ENCODE data around the gene TSHR.

The TSHR gene

GRCh38 chr14:81162941-81163340, 207.5 kb downstream of the TSHR start:
- no peaks in the 10 kb centered on the region for H3K9me3 ChIP-seq (ENCODE audit: control insufficient read depth, insufficient read depth, low read length)
- H3K27me3 ChIP-seq (ENCODE audit: control insufficient read depth, low read length) = no peaks in the 10 kb centered on the region
- H3K27ac ChIP-seq (ENCODE audit: low read depth, low read length) = no peak overlapping the region
- no peaks in the 10 kb centered on the region for H3K36me3 ChIP-seq (ENCODE audit: control insufficient read depth, low read length)
- no peaks in the 10 kb centered on the region for H3K9me2 ChIP-seq (replicated peaks; ENCODE audit: control insufficient read depth, low read length)
- H4K20me1 ChIP-seq (ENCODE audit: control insufficient read depth, insufficient read depth, low read depth, low read length) = no peaks in the 10 kb centered on the region
- no peak overlapping the region for H3K4me2 ChIP-seq (ENCODE audit: low read length)
- peaks cover 19% of the 10 kb centered on the region for H3K4me1 ChIP-seq (ENCODE audit: control insufficient read depth, low read length)
- no peaks in the 10 kb centered on the region for H3K79me2 ChIP-seq (ENCODE audit: control insufficient read depth, low read length)
- no peaks in the 10 kb centered on the region for H3F3A ChIP-seq (ENCODE audit: control insufficient read depth, insufficient read depth)
- no peak overlapping the region for H3K4me3 ChIP-seq (ENCODE audit: low read length)
- TF ChIP-seq EZH2phosphoT487 (IDR thresholded peaks at IDR 0.05; ENCODE audit: borderline replicate concordance, low read length) (no peak), CTCF (IDR thresholded peaks at IDR 0.05; ENCODE audit: low read depth, low read length, poor library complexity, severe bottlenecking) (no peak)

- H3F3A ChIP-seq (ENCODE audit: control insufficient read depth, insufficient read depth) = no peaks in the 10 kb centered on the region
- no peak overlapping the region for H3K4me3 ChIP-seq (ENCODE audit: low read length)
- no peaks in the 10 kb centered on the region for H3K9me3 ChIP-seq (ENCODE audit: control insufficient read depth, insufficient read depth, low read length)
- no peaks in the 10 kb centered on the region for H3K79me2 ChIP-seq (ENCODE audit: control insufficient read depth, low read length)
- no peaks in the 10 kb centered on the region for H4K20me1 ChIP-seq (ENCODE audit: control insufficient read depth, insufficient read depth, low read depth, low read length)
- H3K4me1 ChIP-seq (ENCODE audit: control insufficient read depth, low read length) = peaks cover 21% of the 10 kb centered on the region
- no peak overlapping the region for H3K27ac ChIP-seq (ENCODE audit: low read depth, low read length)
- peak; percentile 84 for TF ChIP-seq CTCF (IDR thresholded peaks at IDR 0.05; ENCODE audit: low read depth, low read length, poor library complexity, severe bottlenecking)
- TF ChIP-seq EZH2phosphoT487 (IDR thresholded peaks at IDR 0.05; ENCODE audit: borderline replicate concordance, low read length) = no peak
- H3K36me3 ChIP-seq (ENCODE audit: control insufficient read depth, low read length) = no peaks in the 10 kb centered on the region
- no peaks in the 10 kb centered on the region for H3K27me3 ChIP-seq (ENCODE audit: control insufficient read depth, low read length)
- no peaks in the 10 kb centered on the region for H3K9me2 ChIP-seq (replicated peaks; ENCODE audit: control insufficient read depth, low read length)
- H3K4me2 ChIP-seq (ENCODE audit: low read length) = 0 out of 2 replicates have a peak overlapping the region, but pooled peaks have one; percentile 12
These were observed 208.8 kb downstream of the TSHR start for GRCh38 chr14:81164167-81164774.

GRCh38 chr14:81165188-81165587, 209.8 kb downstream of the TSHR start:
- Histone ChIP-seq H3F3A (ENCODE audit: control insufficient read depth, insufficient read depth) (no peaks in the 10 kb centered on the region), H3K4me2 (ENCODE audit: low read length) (no peak overlapping the region), H3K27me3 (ENCODE audit: control insufficient read depth, low read length) (no peaks in the 10 kb centered on the region), H3K9me3 (ENCODE audit: control insufficient read depth, insufficient read depth, low read length) (no peaks in the 10 kb centered on the region), H4K20me1 (ENCODE audit: control insufficient read depth, insufficient read depth, low read depth, low read length) (no peaks in the 10 kb centered on the region), H3K36me3 (ENCODE audit: control insufficient read depth, low read length) (no peaks in the 10 kb centered on the region), H3K9me2 (replicated peaks; ENCODE audit: control insufficient read depth, low read length) (no peaks in the 10 kb centered on the region), H3K4me1 (ENCODE audit: control insufficient read depth, low read length) (peaks cover 31% of the 10 kb centered on the region), H3K27ac (ENCODE audit: low read depth, low read length) (no peak overlapping the region), H3K79me2 (ENCODE audit: control insufficient read depth, low read length) (no peaks in the 10 kb centered on the region), H3K4me3 (ENCODE audit: low read length) (no peak overlapping the region)
- TF ChIP-seq CTCF (IDR thresholded peaks at IDR 0.05; ENCODE audit: low read depth, low read length, poor library complexity, severe bottlenecking) (no peak), EZH2phosphoT487 (IDR thresholded peaks at IDR 0.05; ENCODE audit: borderline replicate concordance, low read length) (no peak)

Data from DOHH2 (cell line).